ENCODE results near the gene DTL.

DNA sequence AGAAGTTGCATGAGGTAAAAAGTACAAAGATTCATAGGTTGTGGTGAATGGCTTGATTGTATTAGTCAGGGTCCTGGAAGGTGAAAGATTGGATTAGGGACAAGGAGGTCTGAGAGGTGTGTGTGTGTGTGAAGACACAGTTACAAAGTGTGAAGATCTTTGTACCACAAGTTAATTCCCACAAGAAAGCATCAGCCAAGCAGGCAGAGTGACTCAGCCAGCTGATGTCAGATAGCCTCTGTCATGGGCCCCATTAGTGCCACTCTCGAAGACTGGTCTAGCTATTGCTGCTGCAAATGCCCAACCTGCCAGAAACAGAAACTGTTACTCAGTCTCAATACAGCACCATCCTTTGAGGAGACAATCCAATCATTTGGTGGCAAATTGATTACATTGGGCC is 96.5 kb downstream of the DTL start:
- TF ChIP-seq, protein P1, sequence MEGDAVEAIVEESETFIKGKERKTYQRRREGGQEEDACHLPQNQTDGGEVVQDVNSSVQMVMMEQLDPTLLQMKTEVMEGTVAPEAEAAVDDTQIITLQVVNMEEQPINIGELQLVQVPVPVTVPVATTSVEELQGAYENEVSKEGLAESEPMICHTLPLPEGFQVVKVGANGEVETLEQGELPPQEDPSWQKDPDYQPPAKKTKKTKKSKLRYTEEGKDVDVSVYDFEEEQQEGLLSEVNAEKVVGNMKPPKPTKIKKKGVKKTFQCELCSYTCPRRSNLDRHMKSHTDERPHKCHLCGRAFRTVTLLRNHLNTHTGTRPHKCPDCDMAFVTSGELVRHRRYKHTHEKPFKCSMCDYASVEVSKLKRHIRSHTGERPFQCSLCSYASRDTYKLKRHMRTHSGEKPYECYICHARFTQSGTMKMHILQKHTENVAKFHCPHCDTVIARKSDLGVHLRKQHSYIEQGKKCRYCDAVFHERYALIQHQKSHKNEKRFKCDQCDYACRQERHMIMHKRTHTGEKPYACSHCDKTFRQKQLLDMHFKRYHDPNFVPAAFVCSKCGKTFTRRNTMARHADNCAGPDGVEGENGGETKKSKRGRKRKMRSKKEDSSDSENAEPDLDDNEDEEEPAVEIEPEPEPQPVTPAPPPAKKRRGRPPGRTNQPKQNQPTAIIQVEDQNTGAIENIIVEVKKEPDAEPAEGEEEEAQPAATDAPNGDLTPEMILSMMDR (IDR thresholded peaks at IDR 0.05; ENCODE audit: low read depth, low read length, poor library complexity, severe bottlenecking), result no peak
- no peak for TF ChIP-seq EZH2phosphoT487 (IDR thresholded peaks at IDR 0.05; ENCODE audit: borderline replicate concordance, low read length)

Measured in DOHH2 (cell line).